Stomach (tissue), 4 donors: ENCODE data around the gene CHD6.

Experiments used
- POLR2AphosphoS5 ChIP-seq, 3 donors: sonication (generic); formaldehyde crosslinking; IDR thresholded peaks; one replicate each; pipeline ENCODE4 v1.6.1; 2016; ENCODE audit warnings: antibody characterized with exemption in 3 of 3
- TF ChIP-seq, protein P1 (sequence below), 7 experiments: fragments of 450-650 bp in 4 of 7; fragments of 200-600 bp in 3 of 7; sonication (generic) in 3 of 7; IDR thresholded peaks; one replicate each; pipeline ENCODE4 v1.5.1; 2016 to 2019; ENCODE audit warnings: antibody characterized with exemption in 7 of 7, control low read depth in 2 of 7, mild to moderate bottlenecking in 1 of 7

DNA sequence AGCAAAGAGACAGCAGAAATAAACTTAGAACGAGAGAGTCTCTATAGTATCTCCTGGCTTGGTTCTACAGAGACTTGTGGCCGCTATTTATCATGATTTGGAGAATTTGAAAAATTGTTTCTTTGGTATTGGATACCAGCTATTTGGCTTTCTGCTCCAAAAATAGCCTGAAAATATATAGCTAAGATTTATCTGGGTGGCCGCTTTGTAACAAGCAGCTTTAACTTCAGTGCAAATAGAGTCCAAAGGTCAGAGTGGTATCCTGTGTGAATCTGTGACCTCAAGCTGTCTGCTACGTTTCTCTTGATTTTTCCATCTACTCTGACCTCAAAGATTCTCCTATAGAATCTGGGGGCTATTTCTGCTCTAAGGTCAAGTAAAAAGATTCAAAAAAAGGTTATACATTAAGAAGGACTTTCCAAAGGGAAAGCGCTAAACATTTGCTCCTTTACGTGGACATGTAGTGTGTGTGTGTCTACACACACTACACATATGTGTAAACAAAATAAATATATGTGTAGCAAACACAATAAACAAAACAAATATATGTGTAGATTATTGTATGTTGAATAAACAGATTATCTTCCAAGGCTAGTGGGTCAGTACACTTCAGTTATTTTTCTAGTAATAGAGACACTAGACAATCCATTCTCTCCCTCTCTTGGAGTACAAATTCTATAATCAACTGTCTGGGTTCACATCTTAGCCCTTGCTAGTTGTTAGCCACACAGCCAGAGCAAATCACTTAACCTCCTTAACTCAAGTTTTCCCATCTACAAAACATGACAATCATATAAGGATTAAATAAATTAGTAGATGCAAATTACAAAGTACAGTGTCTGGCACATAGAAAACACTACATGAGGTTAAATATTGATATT lies 40.8 kb downstream of the CHD6 start:
- TF ChIP-seq, protein P1, sequence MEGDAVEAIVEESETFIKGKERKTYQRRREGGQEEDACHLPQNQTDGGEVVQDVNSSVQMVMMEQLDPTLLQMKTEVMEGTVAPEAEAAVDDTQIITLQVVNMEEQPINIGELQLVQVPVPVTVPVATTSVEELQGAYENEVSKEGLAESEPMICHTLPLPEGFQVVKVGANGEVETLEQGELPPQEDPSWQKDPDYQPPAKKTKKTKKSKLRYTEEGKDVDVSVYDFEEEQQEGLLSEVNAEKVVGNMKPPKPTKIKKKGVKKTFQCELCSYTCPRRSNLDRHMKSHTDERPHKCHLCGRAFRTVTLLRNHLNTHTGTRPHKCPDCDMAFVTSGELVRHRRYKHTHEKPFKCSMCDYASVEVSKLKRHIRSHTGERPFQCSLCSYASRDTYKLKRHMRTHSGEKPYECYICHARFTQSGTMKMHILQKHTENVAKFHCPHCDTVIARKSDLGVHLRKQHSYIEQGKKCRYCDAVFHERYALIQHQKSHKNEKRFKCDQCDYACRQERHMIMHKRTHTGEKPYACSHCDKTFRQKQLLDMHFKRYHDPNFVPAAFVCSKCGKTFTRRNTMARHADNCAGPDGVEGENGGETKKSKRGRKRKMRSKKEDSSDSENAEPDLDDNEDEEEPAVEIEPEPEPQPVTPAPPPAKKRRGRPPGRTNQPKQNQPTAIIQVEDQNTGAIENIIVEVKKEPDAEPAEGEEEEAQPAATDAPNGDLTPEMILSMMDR (IDR thresholded peaks at IDR 0.05): no peak
- TF ChIP-seq POLR2AphosphoS5 (IDR thresholded peaks at IDR 0.05): no peak
